Prostate gland (tissue), 2 donors: ENCODE data around the gene RECK.

Source experiments
- CTCF ChIP-seq, 4 experiments: fragments of 200-600 bp in 2 of 4; fragments of 450-650 bp in 2 of 4; sonication (generic) in 2 of 4; IDR thresholded peaks; 1 replicate in 3 of 4; 2 replicates in 1 of 4; pipeline ENCODE4 v1.5.1; 2016 to 2019; ENCODE audit warnings: antibody characterized with exemption in 4 of 4, mild to moderate bottlenecking in 2 of 4, moderate library complexity in 2 of 4
- POLR2A ChIP-seq: fragments of 450-650 bp; IDR thresholded peaks from one replicate; pipeline ENCODE4 v1.6.1; 2016; ENCODE audit warnings: antibody characterized with exemption, mild to moderate bottlenecking
- POLR2AphosphoS5 ChIP-seq: sonication (generic); formaldehyde crosslinking; IDR thresholded peaks from one replicate; pipeline ENCODE4 v1.6.1; 2017; ENCODE audit warnings: antibody characterized with exemption

DNA sequence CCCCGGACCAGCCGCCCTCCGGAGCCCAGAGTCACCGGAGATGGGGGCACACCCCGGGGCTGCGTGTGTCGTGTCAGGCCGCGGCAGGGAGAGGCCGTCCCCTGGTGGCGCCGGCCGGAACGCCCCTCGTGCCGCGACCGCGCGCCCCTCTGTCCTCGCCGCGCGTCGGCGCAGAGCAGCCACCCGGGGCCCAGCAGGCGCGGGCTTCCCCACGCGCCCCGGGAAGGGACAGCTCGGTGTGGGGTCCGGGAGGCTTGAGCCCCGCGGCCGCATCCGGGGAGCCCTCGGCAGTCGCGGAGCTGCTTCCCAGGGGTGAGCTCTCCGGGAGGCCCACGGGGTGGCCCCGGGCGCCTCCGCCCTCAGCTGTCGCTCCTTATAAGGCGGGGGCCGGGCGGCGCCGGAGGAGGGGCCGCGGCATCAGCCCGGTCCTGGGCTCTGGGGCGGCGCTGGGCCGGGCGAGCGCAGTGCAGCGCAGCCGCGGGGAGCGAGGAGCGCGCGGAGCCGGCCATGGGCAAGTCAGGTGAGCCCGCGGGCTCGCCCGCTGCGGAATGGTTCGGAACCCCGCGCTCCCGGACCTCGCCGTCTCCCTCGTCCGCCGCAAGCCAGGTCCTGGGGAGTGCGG, 99.7 kb downstream of the RECK start, which contains the start of gene GLIPR2:
- peak in 3 of 4 experiments; percentile 17 to 41 (median 29) for TF ChIP-seq CTCF (IDR thresholded peaks at IDR 0.05)
- TF ChIP-seq POLR2AphosphoS5 = peak; percentile 9
- TF ChIP-seq POLR2A = peak; percentile 80
